ENCODE measurements around the gene WFDC12. TPM values are rescaled to one million over a fixed set of nuclear protein-coding genes. Genes with fewer than 3 reads are reported as not detected.

WFDC12 gene
- total and polyA plus RNA-seq, 2 donors (not counting 3 experiments of a cell fraction or from before 2014, with no cell fraction given) = not detected

DNA sequence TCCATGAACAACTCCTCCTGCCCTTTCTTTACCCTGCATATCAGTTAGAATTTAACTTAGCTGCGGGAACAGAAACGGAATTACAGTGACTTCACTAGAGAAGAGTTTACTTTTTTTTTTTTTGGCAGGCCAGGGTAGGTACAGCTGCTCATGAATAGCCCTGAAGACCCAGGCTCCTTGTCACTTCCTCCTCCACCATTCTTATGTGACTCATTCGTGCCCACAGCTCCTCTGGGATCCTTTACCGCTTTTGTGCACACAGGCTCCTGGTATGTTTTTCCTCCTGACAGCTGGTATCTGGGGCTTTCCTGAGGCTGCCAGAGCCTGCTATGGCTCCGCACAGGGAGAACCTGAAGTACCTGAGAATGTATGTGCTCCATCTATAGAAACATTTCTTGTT is 19.5 kb downstream of the WFDC12 start:
- H3K9ac ChIP-seq (replicated peaks; ENCODE audit: extremely low read depth, insufficient read depth, low read length) = no peak overlapping the region
- ChIA-PET CTCF (interaction anchor here (0.8 to 9.5 kb wide), 6 partner anchors 7 to 61 kb away, joined by 3 to 187 read pairs (median 6); partner anchors contain the start of gene KCNS1), POLR2A (no interaction called here)
- H3K4me1 ChIP-seq (ENCODE audit: control insufficient read depth, extremely low read depth, insufficient read depth, low read length) = peaks cover 3% of the 10 kb centered on the region
- no peaks in the 10 kb centered on the region for H3K36me3 ChIP-seq (ENCODE audit: control insufficient read depth in 2 of 2, extremely low read depth in 1 of 2, insufficient read depth in 2 of 2, low read length in 2 of 2)
- H3K9me3 ChIP-seq (replicated peaks; ENCODE audit: control insufficient read depth, insufficient read depth, low read length) = no peaks in the 10 kb centered on the region
- intact Hi-C loops (cut with micrococcal nuclease) = no loop called here
- no peak overlapping the region for H3K4me3 ChIP-seq (replicated peaks in 1 of 3; ENCODE audit: insufficient read depth in 1 of 3, low read depth in 1 of 3, low read length in 3 of 3)
- H3K27me3 ChIP-seq (ENCODE audit: control insufficient read depth in 2 of 2, insufficient read depth in 2 of 2, low read length in 2 of 2) = peaks cover 1 to 7% of the 10 kb centered on the region in 2 experiments
- TF ChIP-seq, protein P1, sequence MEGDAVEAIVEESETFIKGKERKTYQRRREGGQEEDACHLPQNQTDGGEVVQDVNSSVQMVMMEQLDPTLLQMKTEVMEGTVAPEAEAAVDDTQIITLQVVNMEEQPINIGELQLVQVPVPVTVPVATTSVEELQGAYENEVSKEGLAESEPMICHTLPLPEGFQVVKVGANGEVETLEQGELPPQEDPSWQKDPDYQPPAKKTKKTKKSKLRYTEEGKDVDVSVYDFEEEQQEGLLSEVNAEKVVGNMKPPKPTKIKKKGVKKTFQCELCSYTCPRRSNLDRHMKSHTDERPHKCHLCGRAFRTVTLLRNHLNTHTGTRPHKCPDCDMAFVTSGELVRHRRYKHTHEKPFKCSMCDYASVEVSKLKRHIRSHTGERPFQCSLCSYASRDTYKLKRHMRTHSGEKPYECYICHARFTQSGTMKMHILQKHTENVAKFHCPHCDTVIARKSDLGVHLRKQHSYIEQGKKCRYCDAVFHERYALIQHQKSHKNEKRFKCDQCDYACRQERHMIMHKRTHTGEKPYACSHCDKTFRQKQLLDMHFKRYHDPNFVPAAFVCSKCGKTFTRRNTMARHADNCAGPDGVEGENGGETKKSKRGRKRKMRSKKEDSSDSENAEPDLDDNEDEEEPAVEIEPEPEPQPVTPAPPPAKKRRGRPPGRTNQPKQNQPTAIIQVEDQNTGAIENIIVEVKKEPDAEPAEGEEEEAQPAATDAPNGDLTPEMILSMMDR (IDR thresholded peaks at IDR 0.05; ENCODE audit: extremely low read depth in 1 of 2, insufficient read depth in 1 of 2, low read depth in 1 of 2, low read length in 2 of 2) = no peak
- peak; percentile 50 for TF ChIP-seq FOS (IDR thresholded peaks at IDR 0.05; ENCODE audit: borderline replicate concordance, insufficient read depth, low read length)
- no peak for TF ChIP-seq GATA2 (IDR thresholded peaks at IDR 0.05; ENCODE audit: insufficient read depth, insufficient read length, low read depth, low read length)
- H3K4me2 ChIP-seq (ENCODE audit: insufficient read depth, low read length) = no peak overlapping the region
- H3K27ac ChIP-seq (ENCODE audit: insufficient read depth, low read depth, low read length) = no peak overlapping the region
- dilution Hi-C loops (cut with MboI; ENCODE audit: extremely low pct_ligation_motif_present, low sequenced_read_pairs) = no loop called here
- FAIRE-seq (peak; percentile 79), DNase-seq (ENCODE audit: low read depth, low spot score) (peak; percentile 41)
- no TSS peak for BruUV-seq (replicated peaks)
- no peak overlapping the region for H2AFZ ChIP-seq (ENCODE audit: low read depth, low read length)
- no peaks in the 10 kb centered on the region for H4K20me1 ChIP-seq (replicated peaks; ENCODE audit: control insufficient read depth, extremely low read depth, insufficient read depth, low read length)
- H3K9me1 ChIP-seq (replicated peaks; ENCODE audit: control insufficient read depth, extremely low read depth, insufficient read depth, low read length) = no peaks in the 10 kb centered on the region
- no peaks in the 10 kb centered on the region for H3K79me2 ChIP-seq (ENCODE audit: control insufficient read depth, insufficient read depth, low read length)

DNA sequence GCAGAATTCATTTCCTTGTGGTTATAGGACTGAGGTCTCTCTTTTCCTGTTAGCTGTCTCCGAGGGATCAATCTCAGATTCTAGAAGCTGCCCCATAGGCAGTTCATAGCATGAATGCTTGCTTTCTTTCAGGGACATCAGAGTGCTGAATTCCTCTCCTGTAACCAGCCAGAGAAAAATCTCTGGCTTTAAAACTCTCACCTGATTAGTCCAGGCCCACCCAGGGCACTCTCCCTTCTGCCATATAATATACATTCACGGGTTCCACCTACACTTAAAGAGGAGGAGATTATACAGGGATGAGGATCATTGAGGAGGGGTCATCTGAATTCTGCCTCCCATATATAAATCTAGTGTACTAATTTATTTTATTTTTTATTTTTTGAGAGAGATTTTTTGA is 21.2 kb downstream of the WFDC12 start:
- Histone ChIP-seq H3K27ac (ENCODE audit: insufficient read depth, low read depth, low read length) (no peak overlapping the region), H3K4me2 (ENCODE audit: insufficient read depth, low read length) (no peak overlapping the region), H3K36me3 (ENCODE audit: control insufficient read depth in 2 of 2, extremely low read depth in 1 of 2, insufficient read depth in 2 of 2, low read length in 2 of 2) (no peaks in the 10 kb centered on the region), H3K27me3 (ENCODE audit: control insufficient read depth in 2 of 2, insufficient read depth in 2 of 2, low read length in 2 of 2) (peaks cover 8 to 19% of the 10 kb centered on the region in 2 experiments), H3K79me2 (ENCODE audit: control insufficient read depth, insufficient read depth, low read length) (no peaks in the 10 kb centered on the region), H3K4me3 (replicated peaks in 1 of 3; ENCODE audit: insufficient read depth in 1 of 3, low read depth in 1 of 3, low read length in 3 of 3) (no peak overlapping the region), H3K4me1 (ENCODE audit: control insufficient read depth, extremely low read depth, insufficient read depth, low read length) (peaks cover 3% of the 10 kb centered on the region), H3K9ac (replicated peaks; ENCODE audit: extremely low read depth, insufficient read depth, low read length) (no peak overlapping the region), H4K20me1 (replicated peaks; ENCODE audit: control insufficient read depth, extremely low read depth, insufficient read depth, low read length) (no peaks in the 10 kb centered on the region), H3K9me1 (replicated peaks; ENCODE audit: control insufficient read depth, extremely low read depth, insufficient read depth, low read length) (no peaks in the 10 kb centered on the region), H2AFZ (ENCODE audit: low read depth, low read length) (no peak overlapping the region), H3K9me3 (replicated peaks; ENCODE audit: control insufficient read depth, insufficient read depth, low read length) (no peaks in the 10 kb centered on the region)
- intact Hi-C loops (cut with micrococcal nuclease) (no loop called here), dilution Hi-C loops (cut with MboI; ENCODE audit: extremely low pct_ligation_motif_present, low sequenced_read_pairs) (no loop called here)
- ChIA-PET POLR2A (no interaction called here), CTCF (interaction anchor here (1.0 to 12.2 kb wide), 6 partner anchors 9 to 668 kb away, joined by 3 to 411 read pairs (median 4); no protein-coding TSS in a partner anchor)
- FAIRE-seq (no peak), DNase-seq (ENCODE audit: low read depth, low spot score) (no peak)
- TF ChIP-seq, protein P2, sequence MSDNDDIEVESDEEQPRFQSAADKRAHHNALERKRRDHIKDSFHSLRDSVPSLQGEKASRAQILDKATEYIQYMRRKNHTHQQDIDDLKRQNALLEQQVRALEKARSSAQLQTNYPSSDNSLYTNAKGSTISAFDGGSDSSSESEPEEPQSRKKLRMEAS (IDR thresholded peaks at IDR 0.05; ENCODE audit: insufficient read depth, insufficient read length) = no peak
- TF ChIP-seq JUN (IDR thresholded peaks at IDR 0.05; ENCODE audit: borderline replicate concordance, insufficient read depth, insufficient read length, low read depth) (no peak), FOS (IDR thresholded peaks at IDR 0.05; ENCODE audit: borderline replicate concordance, insufficient read depth, low read length) (no peak), EZH2 (IDR thresholded peaks at IDR 0.05; ENCODE audit: borderline replicate concordance, low read depth, low read length, severe bottlenecking) (no peak), POLR2A (IDR thresholded peaks at IDR 0.05; ENCODE audit: low read depth, low read length) (no peak), POLR2AphosphoS5 (IDR thresholded peaks at IDR 0.05; ENCODE audit: insufficient read depth, low read depth, low read length) (no peak), MYC (IDR thresholded peaks at IDR 0.05; ENCODE audit: low read depth, low read length) (no peak), GATA2 (IDR thresholded peaks at IDR 0.05; ENCODE audit: insufficient read depth, insufficient read length, low read depth, low read length) (no peak)
- TF ChIP-seq, protein P1 (IDR thresholded peaks at IDR 0.05; ENCODE audit: extremely low read depth in 1 of 2, insufficient read depth in 1 of 2, low read depth in 1 of 2, low read length in 2 of 2) = no peak
- no TSS peak for BruUV-seq (replicated peaks)

Measured in endothelial cell of umbilical vein (primary cell).